Nucleus accumbens (tissue), 56 donors: Measurements from ENCODE around the gene UNC5A.

Experiments used
- DNase-seq, 56 donors: peaks; one replicate each; lab custom pipeline; 2025; lab: John Stamatoyannopoulos, UW

UNC5A gene

GRCh38 chr5:176781054-176781375 lies 29.3 kb upstream of the UNC5A start:
- DNase-seq = peak in 8 of 56 donors; percentile 14 to 35 (median 20)

GRCh38 chr5:176781638-176782570 lies 28.5 kb upstream of the UNC5A start:
- DNase-seq = no peak

GRCh38 chr5:176784218-176785165 lies 25.9 kb upstream of the UNC5A start:
- no peak for DNase-seq

- no peak for DNase-seq
Measured at GRCh38 chr5:176785184-176786145, 24.9 kb upstream of the UNC5A start.

- no peak for DNase-seq
Measured at GRCh38 chr5:176787676-176788075, 22.7 kb upstream of the UNC5A start.

- no peak for DNase-seq
Measured at GRCh38 chr5:176788091-176788490, 22.3 kb upstream of the UNC5A start.

GRCh38 chr5:176788941-176789872 lies 21.2 kb upstream of the UNC5A start:
- DNase-seq = no peak

- no peak for DNase-seq
Measured at GRCh38 chr5:176789873-176790615, 20.3 kb upstream of the UNC5A start.

- no peak for DNase-seq
Measured at GRCh38 chr5:176790941-176791340, 19.4 kb upstream of the UNC5A start.

- no peak for DNase-seq
Measured at GRCh38 chr5:176792655-176793342, 17.6 kb upstream of the UNC5A start.

GRCh38 chr5:176793343-176793699 lies 17.0 kb upstream of the UNC5A start:
- DNase-seq = peak in 21 of 56 donors; percentile 7 to 74 (median 36)

- DNase-seq = no peak
Measured at GRCh38 chr5:176793736-176794135, 16.6 kb upstream of the UNC5A start.

GRCh38 chr5:176794509-176794908 lies 15.8 kb upstream of the UNC5A start:
- no peak for DNase-seq

- no peak for DNase-seq
Measured at GRCh38 chr5:176796411-176796810, 13.9 kb upstream of the UNC5A start.

- DNase-seq = no peak
Measured at GRCh38 chr5:176796970-176797369, 13.4 kb upstream of the UNC5A start.

GRCh38 chr5:176797456-176798050 lies 12.8 kb upstream of the UNC5A start:
- no peak for DNase-seq
